HG02870 (cell line): ENCODE measurements around the gene ZHX3.

ENCODE experiments used
- ATAC-seq: cut with Tn5 transposase; IDR thresholded peaks from one replicate; pipeline ENCODE4 v1.9.1; 2021; ENCODE audit warnings: mild to moderate bottlenecking, moderate library complexity; ENCODE audit not compliant: unreplicated experiment

ZHX3 gene

GRCh38 chr20:41300886-41301285 is 16.6 kb downstream of the ZHX3 start:
- no peak for ATAC-seq

GRCh38 chr20:41300383-41300782 is 17.1 kb downstream of the ZHX3 start:
- ATAC-seq, result no peak

- no peak for ATAC-seq
These were observed 17.6 kb downstream of the ZHX3 start for GRCh38 chr20:41299899-41300298.

GRCh38 chr20:41293269-41294037 is 24.1 kb downstream of the ZHX3 start:
- ATAC-seq, result no peak

GRCh38 chr20:41290804-41291389 is 26.6 kb downstream of the ZHX3 start:
- no peak for ATAC-seq

GRCh38 chr20:41287327-41287726 is 30.2 kb downstream of the ZHX3 start:
- ATAC-seq, result no peak

- no peak for ATAC-seq
These were observed 31.2 kb downstream of the ZHX3 start for GRCh38 chr20:41286240-41286851.

- peak; percentile 59 for ATAC-seq
These were observed 37.8 kb downstream of the ZHX3 start for GRCh38 chr20:41279546-41280225.

GRCh38 chr20:41278936-41279335 is 38.6 kb downstream of the ZHX3 start:
- no peak for ATAC-seq

GRCh38 chr20:41277049-41277448 is 40.5 kb downstream of the ZHX3 start:
- ATAC-seq, result no peak

- no peak for ATAC-seq
These were observed 41.2 kb downstream of the ZHX3 start for GRCh38 chr20:41276317-41276751.

GRCh38 chr20:41275301-41275731 is 42.2 kb downstream of the ZHX3 start:
- ATAC-seq, result no peak

- no peak for ATAC-seq
These were observed 43.4 kb downstream of the ZHX3 start for GRCh38 chr20:41274152-41274551.

- ATAC-seq, result no peak
These were observed 44.1 kb downstream of the ZHX3 start for GRCh38 chr20:41273445-41273844.

- ATAC-seq, result no peak
These were observed 45.2 kb downstream of the ZHX3 start for GRCh38 chr20:41272339-41272738.

GRCh38 chr20:41268917-41269652 is 48.4 kb downstream of the ZHX3 start:
- ATAC-seq, result no peak

- ATAC-seq, result no peak
These were observed 49.1 kb downstream of the ZHX3 start for GRCh38 chr20:41268402-41268801.

GRCh38 chr20:41265938-41266337 is 51.6 kb downstream of the ZHX3 start:
- ATAC-seq, result no peak

GRCh38 chr20:41264819-41265218 is 52.7 kb downstream of the ZHX3 start:
- ATAC-seq, result no peak

- ATAC-seq, result no peak
These were observed 55.5 kb downstream of the ZHX3 start for GRCh38 chr20:41261790-41262717.
